GM12872 (cell line): Measurements from ENCODE around the gene EPB41.

Source experiments
- CTCF ChIP-seq: IDR thresholded peaks from 3 replicates; pipeline ENCODE4 v1.5.1; 2011; ENCODE audit warnings: low read depth, mild to moderate bottlenecking, low read length, moderate library complexity; ENCODE audit not compliant: insufficient read depth

EPB41 gene

GRCh38 chr1:28986306-28986910, 72.0 kb downstream of the EPB41 start:
- no peak for TF ChIP-seq CTCF

- TF ChIP-seq CTCF = no peak
Measured at GRCh38 chr1:29002792-29003191, 88.4 kb downstream of the EPB41 start.

- TF ChIP-seq CTCF = no peak
Measured at GRCh38 chr1:29004288-29004687, 89.9 kb downstream of the EPB41 start.

GRCh38 chr1:29004798-29005197, 90.4 kb downstream of the EPB41 start:
- no peak for TF ChIP-seq CTCF

GRCh38 chr1:29011775-29012174, 97.4 kb downstream of the EPB41 start:
- TF ChIP-seq CTCF = no peak

- TF ChIP-seq CTCF = no peak
Measured at GRCh38 chr1:29017235-29017634, 102.9 kb downstream of the EPB41 start.

- TF ChIP-seq CTCF = no peak
Measured at GRCh38 chr1:29017975-29018712, 103.8 kb downstream of the EPB41 start.
